Measurements from ENCODE around the gene KLC4.

The KLC4 gene

DNA sequence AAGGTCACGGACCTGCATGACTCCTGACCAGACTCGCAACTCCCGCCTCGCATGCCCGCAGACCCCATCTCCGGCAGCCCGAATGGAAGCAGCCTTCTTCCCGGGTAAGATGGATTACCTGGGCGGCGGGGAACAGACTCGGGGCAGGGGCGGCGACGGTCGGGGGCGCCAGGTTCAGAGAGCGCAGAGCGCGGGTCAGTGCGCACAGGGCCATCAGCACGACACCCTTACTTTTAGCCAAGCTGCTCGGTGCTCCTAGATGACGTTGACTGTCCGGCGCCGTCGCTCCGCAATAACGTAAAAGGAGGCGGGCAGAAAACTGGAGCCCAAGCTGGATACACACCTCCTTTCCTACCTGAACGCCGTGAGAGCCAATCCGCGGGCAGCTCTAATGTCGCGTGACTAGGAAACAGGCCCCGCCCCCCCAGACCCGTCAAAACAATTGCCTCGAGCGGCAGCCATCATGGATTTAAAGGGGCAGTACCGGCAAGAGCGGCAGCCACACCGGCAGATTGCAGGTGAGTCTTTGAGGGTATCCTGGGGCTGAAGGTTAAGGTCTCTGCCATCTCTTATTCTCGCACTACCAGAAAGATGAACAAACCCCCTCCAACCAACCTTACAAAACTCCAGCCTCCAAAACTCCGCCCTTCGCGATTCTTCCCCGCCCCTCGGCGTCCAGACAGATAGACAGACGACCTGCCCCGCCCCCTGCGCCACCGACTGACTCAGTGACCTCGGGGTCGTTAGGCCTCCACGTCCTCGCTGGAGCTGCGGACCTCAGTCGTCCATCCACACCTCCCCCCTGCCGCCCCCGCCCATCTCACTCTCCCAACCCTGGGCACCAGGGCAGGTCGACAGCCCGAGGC is at the start of gene KLC4, which contains the start of gene MRPL2:
TSS of gene KLC4 (plus strand) at position 464 of the 866 bp plus-strand sequence. CDS start 1,705 bp downstream, outside the sequence.
TSS of gene MRPL2 (minus strand) at position 267 of the 866 bp plus-strand sequence. CDS start at position 214, 53 bp downstream.
- DNase-seq = peak; percentile 97

DNA sequence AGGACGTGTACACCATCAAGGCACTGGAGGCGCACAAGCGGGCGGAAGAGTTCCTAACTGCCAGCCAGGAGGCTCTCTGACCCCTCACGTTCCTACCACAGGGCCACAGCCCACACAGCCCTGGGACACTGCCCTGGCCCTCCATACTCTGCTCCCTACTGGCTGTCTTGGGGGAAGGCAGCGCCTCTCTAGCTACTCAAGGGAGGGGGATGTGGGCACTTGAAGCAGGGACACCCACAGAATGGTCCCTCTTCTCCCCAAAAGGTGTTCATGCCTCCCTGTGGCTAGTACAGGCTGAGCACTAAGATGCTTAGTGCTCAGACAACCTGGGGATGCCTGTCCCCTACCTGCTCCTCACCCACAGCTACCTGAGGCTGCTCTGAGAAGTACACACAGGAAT is 48.2 kb upstream of the KLC4 start:
- no peak for DNase-seq

DNA sequence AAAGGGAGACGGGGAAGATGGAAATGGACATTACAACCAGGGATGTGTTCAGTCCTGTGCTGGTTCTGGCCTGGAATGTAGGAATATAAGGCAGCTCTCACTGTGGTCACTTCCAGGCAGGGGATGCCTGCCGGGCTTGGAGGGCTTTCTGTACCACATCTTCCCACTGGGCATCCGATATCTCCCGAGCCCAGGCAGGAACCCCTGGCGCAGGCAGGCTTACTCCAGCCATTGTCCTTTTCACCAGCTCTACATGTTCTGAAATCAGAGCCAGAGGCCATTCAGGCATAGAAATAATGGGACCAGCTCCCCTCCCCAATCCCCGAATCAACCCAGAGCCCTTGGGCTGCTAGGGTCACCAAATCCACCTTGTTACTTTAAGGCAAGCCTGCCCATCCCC is 47.1 kb upstream of the KLC4 start:
- no peak for DNase-seq

DNA sequence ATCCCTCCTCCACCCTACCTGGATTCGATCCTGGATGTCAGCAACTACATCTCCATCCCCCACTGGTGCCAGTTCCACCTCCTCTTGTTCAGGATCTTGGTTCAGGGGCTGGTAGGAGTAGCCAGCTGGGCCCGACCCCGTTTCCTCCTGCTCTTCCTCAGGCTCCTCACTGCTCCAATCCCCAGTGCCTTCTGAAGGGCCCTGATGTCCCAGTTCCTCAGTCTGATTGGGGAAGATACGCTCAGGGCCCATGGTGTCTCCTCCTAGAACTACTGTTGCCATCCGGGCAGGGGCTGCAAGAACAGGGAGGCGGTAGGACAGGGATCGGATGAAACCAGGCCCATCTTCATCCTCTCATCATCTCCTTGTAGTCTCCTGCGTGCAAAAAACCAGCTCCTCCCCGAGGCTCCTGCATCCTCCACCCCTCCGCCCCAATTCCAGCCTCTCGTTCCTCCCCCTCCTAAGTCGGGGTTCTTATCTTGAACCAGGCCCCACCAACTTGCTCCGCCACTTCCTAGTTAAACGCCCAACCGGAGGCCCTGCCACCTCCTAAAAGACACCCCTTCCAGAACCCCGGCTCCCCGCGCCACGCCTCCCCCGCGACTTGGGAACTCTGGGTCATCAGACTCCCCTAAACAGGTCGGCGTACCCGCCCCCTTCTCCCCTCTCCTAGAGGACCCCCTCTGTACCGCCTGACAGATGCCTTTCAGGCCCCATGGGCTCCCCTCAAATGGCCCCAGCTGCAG is 46.2 kb upstream of the KLC4 start:
- DNase-seq = no peak

DNA sequence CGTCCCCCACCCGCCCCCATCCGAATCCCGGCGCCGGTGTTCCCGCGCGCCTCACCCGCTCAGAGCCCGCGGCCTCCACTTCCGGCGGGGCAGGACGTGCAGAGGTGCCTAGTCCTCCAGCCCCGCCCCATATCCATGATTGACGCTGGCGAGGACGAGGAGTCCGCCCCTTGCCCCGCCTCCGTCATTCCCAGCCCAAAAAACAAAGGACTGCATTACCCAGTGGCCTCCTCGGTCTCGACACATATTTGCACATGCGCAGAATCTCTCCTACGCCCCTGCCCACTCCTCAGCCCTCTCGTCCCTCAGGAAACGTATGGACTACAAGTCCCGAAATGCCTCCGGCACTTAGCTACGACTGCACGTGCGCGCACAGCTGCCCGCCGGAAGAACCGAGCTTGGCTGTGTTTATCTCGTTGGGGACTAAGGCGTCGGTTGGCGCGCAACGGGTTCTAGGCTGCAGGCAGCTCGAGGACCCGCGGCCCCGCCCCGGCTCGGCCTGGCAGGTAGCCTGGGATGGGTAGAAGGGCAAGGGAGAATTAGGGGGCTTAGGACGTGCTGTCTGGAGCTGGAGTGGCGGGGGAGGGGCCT is 45.5 kb upstream of the KLC4 start, which contains the start of the genes KLHDC3 and MEA1:
TSS of gene KLHDC3 (plus strand) at position 407 of the 591 bp plus-strand sequence. CDS start 2,944 bp downstream, outside the sequence.
TSS of gene MEA1 (minus strand) at position 104 of the 591 bp plus-strand sequence. CDS start 133 bp downstream, outside the sequence.
- DNase-seq = peak; percentile 100

DNA sequence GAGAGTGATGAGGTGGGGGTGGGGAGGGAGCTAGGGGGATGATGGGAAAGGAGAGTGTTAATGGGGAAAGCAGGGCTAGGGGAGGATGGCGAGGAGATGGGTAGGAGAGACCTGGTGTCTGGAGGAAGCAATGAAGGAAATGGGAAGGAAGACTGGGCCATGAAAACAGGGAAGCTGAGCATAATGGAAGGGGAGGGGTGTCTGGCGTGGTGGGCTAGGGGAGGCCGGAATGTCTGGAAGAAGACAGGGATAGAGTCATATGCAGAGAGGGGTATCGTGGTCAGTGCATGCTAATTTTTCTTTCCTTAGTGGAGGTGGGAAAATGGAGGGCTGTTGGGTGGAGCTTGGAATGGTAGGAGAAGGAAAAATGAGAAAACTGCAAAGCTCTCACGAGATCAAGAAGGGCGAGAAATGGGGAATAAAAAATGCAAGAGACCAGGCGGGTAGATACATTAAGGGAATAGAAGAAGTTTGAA is 45.0 kb upstream of the KLC4 start:
- no peak for DNase-seq

DNA sequence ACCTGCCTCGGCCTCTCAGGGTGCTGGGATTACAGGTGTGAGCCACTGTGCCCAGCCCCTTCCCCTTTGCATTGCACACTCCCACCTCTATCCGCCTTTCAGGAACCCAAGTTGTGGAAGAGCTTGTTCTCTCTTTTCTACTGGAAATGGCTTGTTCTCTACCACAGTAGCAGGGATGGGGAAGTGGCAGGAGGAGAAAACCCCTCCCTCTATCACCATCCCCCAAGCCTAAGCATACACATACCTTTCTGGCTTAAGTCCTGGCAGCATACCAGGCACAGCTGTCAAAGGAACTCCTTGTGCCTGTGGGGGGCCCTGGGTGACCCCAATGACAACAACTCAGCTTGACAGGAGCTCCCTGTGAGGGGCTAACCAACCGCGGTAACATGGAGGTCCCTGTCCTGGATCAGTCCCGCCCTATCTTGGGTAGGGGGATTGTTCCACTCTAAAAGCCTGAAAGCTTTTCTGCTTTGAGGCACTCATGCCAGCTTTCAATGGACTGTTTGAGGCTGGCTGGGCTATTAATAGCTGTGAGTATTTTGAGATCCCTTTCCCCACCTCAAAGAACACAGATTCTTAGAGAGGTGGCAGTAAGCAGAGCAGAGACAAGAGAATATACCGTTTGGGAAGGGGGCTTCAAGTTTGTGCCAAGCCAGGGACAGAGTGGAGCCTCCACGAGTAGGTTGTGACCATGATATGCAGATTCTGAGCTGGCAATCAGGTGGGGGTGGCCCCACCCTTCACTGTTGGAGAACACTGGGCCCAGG is 43.1 kb upstream of the KLC4 start:
- DNase-seq = no peak

DNA sequence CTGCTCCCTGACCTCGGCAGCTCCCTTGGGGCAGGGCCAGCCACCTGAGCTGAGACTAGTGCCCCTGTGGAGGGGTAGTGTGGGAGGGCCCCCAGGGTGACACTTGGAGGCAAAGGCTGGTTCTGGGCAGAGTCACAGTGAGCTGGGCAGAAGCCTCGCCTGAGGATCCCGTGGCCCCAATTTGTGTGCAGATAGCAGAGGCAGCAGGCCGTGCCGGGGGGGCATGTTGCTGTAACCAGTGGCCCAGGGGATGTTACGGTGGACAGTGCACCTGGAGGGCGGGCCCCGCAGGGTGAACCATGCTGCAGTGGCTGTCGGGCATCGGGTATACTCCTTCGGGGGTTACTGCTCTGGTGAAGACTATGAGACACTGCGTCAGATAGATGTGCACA is 42.5 kb upstream of the KLC4 start:
- DNase-seq = no peak

DNA sequence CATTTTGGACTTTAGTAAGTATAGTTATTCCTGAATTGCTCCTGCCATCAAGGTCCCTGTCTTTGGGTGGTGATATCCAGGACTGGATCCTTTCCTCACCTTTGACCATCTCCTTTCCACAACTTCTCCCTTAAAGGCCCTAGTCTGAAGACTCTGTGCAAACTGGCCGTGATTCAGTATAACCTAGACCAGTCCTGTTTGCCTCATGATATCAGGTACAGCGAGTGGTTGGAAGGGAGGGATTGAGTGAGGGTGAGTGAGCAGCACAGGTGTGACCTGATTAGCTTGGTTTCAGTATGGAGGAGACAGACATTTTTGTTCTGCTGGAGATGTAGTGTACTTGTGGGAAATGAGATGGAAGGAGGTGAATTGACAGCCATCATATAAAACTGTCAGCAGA is 40.3 kb upstream of the KLC4 start:
- DNase-seq = no peak

DNA sequence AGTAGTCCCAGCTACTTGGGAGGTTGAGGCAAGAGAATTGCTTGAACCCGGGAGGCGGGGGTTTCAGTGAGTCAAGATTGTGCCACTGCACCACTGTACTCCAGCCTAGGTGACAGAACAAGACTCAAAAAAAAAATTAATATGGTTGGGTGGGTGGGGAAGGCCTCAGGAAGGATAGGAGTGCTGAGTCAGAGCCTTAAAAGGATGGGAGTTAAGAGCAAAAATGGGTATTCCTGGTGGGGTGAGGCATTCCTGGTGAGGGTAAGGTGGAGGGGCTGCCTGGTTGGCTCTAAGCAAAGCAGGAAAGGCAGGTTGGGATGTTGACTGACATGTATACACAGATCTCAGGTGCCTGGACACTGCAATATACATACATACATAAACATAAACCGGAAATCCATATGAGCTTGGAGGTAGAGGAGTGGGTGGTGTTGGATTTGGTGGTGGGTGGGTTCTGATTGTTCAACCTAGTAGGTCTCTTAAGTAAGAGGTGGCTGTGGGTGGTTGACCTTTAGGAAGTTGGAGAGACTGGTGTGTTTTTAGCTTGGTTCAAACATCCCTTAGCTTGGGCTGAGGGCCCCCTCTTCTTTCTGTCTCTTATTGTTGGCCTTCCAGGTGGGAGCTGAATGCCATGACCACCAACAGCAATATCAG is 39.3 kb upstream of the KLC4 start:
- no peak for DNase-seq

DNA sequence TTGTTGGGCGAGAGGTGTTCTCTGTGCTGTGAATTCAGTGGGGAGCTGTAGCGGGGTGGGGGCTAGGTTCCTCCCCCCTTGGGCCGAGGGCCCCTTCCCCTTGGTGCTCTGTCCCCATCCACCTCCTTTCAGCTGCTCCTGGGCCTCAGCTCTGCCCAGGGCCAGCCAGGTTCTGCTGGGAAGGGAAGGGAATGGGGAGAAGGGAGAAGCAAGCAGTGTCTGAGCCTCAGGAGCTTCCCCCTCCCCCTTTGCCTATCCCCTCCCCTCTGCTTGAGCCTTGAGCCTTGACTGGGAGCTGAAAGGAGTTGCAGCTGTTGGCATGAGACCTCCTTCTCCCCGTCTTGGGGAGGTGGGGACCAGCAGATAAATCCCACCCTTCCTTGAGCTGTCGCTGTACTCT is 38.6 kb upstream of the KLC4 start:
- DNase-seq = no peak

DNA sequence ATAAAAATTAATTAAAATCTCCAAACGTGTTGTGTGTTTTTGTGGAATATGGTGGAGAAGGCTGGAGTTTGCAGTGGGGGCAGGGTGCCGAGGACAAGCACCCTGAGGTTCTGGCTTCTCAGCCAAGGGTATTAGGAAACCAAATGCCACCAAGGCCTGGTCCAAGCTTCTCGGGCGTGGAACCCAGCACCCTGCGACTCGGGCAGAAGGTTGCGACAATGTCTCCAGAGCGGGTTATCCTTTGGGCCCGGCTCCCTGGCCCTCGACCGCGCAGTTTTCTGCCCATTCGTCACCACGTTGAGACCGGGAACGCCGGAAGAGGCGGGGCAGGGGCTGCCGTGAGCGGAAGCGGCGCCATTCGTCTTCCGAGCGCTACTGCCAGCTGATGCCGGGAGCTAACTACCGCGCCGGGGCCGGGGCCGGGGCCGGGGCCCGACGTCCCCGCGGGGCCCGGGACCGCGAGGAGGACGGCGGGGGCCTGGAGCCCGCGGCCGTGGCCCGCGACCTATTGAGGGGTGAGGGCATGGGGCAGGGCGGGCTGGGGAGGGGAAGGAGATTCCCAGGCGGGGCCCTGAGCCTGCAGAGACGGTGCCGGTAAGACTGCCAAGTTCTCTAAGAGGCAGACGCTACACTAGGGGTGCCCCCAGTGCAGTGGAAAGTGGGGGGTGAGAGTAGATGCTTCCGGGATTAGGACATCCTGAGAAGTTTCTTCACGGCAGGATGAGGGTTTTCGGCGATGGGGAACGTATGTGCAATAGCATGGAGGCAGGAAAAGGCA is 38.0 kb upstream of the KLC4 start, which contains the start of gene RRP36:
TSS of gene RRP36 (plus strand) at position 354 of the 778 bp plus-strand sequence. CDS start at position 386, 32 bp downstream.
- peak; percentile 80 for DNase-seq

DNA sequence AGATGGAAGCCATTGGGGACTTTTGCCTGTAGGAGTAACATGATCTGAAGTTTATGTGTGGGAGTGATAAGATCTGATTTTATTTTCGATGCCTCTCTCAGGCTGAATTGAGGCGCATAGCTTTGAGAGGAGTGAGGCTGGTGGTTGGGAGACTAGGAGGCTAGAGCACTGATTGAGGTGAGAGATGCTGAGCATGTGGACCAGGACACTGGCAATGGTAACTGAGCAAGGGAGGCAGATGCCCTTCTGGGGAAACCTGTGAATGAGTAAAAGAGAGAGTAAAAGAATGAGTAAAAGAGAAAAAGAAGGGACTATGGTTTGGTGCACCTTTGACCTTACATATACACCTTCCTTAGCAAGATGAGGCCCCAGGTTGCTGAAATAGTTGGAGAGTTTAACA is 35.0 kb upstream of the KLC4 start:
- no peak for DNase-seq

DNA sequence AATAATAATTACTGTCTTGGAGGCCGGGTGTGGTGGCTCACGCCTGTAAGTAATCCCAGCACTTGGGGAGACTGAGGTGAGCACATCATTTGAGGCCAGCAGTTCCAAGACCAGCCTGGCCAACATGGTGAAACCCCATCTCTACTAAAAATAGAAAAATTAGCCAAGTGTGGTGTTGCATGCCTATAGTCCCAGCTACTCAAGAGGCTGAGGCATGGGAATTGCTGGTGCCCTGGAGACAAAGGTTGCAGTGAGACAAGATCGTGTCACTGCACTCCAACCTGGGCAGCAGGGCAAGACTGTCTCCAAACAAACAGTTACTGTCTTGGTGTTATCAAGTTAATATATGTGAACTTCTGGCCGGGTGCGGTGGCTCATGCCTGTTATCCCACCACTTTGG is 33.1 kb upstream of the KLC4 start:
- DNase-seq = no peak

DNA sequence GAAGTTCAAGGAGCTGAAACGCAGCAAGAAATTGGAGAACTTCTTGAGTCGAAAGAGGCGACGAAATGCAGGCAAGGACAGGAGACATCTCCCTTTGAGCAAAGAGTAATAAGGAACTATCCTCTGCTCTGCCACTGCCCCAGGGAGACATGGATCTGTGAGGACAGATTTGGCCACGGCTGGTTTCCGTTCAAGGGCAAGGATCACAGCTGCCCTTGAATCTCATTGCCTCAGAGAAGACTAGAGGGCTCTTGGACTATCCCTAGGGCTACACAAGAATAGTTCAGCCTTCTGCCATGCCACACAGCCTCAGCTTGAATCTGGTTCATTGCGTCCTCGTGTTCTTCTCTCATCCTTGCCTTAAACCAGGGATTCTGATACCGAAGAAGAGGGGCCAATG is 30.3 kb upstream of the KLC4 start:
- no peak for DNase-seq

DNA sequence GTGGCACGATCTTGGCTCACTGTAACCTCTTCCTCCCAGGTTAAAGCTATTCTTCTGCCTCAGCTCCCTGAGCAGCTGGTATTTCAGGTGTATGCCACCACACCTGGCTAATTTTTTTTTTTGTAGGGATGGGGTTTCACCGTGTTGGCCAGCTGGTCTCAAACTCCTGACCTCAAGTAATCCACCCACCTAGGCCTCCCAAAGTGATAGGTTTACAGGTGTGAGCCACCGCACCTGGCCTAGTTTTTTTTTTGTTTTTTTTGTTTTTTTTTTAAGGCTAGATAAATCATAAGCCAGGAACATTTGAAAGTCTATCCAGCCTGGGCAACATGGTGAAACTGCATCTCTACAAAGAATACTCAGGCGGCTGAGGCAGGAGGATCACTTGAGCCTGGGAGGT is 27.1 kb upstream of the KLC4 start:
- no peak for DNase-seq

DNA sequence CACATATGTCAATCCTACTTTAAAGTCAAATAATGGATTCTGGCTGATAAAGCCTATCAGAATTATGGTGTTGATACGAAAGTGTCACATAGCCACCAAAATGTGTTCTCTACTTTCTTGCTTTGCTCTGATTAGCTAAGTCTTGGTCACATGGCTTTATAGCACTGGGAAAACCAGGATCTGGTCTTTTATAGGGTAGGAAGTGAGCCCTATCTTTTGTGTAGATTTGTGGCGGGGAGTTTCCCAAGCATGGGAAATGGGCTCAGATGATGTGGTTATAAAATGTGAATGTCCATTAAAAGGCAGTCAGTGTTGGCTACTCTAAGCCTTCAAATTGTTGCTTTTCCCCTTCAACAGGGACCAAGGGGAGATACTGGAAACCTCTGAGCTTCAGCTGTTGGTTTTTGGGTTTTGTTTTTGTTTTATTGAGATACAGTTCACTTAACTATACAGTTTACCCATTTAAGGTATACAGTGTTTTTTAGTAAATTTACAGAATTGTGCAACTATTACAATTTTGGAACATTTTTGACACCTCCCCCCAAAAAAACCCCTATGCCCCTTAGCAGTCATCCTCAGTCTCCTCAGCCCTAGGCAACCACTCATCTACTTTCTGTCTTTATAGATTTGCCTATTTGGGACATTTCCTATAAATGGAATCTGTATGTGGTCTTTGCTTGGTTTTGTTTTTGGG is 25.8 kb upstream of the KLC4 start:
- DNase-seq = no peak

DNA sequence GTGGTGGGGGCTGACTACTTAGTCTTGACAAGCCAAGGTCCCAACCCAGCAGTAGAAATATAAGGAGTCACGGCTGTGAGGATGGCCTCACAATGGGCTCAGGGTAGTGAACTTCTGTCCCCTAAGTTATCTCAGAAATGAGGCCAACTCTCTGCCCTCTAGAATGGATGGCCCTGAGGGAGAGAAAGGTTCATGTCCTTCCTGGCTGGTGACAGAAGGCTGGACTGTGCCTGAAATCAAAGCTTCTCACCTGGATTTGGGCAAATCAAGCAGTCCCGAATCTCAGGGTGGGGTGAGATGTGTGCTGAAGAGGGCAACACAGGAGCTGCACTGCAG is 25.3 kb upstream of the KLC4 start:
- DNase-seq = no peak

DNA sequence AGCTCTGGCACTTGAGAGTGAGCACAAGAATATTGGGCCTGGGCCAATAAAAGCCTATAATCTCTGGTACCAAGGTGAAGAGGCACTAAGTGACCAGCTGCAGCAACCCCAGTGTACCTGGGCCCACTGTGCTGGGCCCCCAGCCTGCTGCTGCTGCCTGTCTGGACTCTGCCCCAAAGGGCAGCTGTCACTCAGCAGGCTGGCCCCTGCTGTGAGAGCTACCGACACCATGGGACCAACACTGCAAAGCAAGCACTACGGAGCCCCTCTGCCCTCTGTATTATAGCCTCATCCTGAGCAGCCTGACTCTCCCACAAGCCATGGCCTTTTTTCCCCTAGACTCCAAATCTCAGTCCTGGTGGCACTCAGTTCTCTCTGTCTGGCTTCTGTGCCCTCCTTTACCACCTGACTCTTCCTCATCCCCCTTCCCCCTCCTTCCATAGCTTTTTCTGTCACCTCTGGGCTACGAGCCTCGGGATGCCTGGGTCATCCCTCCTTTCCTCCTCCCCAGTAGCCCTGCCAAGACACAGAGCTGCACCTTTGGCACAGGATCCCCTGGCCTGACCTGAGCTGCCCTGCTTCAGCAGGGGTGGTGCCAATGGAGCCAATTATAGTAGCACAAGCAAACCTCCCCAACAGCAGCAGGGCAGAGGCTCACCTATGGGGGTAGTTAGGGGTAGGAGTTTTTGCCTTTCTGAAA is 23.8 kb upstream of the KLC4 start:
- no peak for DNase-seq

DNA sequence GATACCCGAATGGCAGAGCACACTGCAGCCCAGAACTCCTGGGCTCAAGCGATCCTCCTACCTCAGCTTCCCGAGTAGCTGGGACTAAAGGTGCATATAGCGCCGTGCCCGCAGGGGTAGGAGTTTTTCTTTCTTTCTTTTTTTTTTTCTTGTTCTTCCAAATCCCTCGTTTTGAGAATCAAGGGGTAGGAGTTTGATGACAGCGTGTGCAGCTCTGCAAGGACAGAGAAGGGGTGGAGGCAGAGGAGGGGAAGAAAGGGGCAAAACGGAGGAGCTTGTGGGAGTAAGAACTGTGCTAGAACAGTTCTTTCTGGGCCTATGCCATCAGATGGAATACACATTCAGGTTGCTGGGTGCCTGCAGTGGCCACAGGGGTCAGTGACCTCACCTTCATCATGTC is 22.7 kb upstream of the KLC4 start:
- DNase-seq = no peak
